Testis (tissue), 2 donors: ENCODE results near the gene CTRB1.

ENCODE experiments used
- CTCF ChIP-seq, 3 experiments: fragments of 450-650 bp in 2 of 3; fragments of 200-600 bp in 1 of 3; sonication (generic) in 1 of 3; IDR thresholded peaks; one replicate each; pipeline ENCODE4 v1.5.1; 2016 to 2019; ENCODE audit warnings: antibody characterized with exemption in 3 of 3, mild to moderate bottlenecking in 2 of 3, moderate library complexity in 1 of 3
- POLR2A ChIP-seq: fragments of 450-650 bp; IDR thresholded peaks from one replicate; pipeline ENCODE4 v1.6.1; 2017; ENCODE audit warnings: antibody characterized with exemption, mild to moderate bottlenecking, moderate library complexity

GRCh38 chr16:75250809-75251279, 32.1 kb downstream of the CTRB1 start:
- TF ChIP-seq POLR2A (no peak), CTCF (IDR thresholded peaks at IDR 0.05) (no peak)
